HG02973 (cell line): ENCODE data around the gene HOMER2.

Source experiments
- ATAC-seq: cut with Tn5 transposase; IDR thresholded peaks from one replicate; pipeline ENCODE4 v1.9.1; 2021; ENCODE audit warnings: moderate library complexity; ENCODE audit not compliant: unreplicated experiment

Gene HOMER2

DNA sequence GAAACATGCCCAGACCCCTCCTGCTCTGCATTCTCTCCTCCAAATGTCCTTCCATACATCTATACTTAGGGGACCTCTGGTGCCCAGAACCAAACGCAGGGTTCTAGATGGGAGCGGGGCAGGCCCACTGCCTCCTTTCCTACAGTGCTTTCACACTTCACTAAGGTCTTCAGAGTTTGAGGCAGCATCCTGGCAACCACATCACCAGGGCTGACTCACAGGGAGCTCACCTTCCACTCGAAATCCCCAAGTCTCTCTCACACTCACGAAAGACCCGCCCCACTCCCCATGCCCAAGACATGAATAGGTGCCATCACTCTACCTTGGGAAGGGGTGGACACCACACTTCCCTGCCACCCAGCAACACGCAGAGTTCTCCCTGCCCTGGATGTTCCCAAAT, 18.9 kb downstream of the HOMER2 start:
- no peak for ATAC-seq

DNA sequence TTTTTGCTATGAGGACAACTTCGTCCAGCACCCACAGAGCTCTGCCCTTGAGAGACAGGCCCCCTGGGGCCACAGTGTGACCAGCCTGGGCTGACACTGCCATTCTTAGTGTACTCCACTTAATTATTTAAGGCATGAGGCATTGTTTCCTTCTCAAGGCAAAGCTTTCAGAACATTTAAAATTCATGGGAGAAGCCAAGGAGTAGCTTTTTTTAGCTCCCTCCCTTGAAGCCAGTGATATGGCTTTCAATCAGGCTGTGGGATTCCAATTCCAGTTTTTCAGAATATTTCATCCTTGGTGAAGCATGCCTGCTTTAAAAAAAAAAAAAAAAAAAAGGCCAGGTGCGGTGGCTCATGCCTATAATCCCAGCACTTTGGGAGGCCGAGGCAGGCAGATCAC, 21.3 kb downstream of the HOMER2 start:
- ATAC-seq = no peak

DNA sequence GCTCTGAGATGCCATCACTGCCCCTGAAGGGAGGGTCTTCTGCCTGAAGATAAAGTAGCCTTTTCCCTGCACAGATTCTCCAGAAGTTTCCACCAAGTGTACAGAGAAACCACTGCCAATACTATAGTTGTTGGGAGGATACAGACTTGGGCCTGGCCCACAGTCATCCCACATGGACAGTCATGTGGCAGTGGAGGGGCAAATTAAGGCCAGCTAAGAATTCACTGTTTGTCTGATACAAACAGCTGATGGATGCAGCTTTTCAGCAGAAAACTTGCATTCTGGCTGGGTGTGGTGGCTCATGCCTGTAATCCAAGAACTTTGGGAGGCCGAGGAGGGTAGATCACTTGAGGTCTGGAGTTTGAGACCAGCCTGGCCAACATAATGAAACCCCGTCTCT, 22.1 kb downstream of the HOMER2 start:
- no peak for ATAC-seq

DNA sequence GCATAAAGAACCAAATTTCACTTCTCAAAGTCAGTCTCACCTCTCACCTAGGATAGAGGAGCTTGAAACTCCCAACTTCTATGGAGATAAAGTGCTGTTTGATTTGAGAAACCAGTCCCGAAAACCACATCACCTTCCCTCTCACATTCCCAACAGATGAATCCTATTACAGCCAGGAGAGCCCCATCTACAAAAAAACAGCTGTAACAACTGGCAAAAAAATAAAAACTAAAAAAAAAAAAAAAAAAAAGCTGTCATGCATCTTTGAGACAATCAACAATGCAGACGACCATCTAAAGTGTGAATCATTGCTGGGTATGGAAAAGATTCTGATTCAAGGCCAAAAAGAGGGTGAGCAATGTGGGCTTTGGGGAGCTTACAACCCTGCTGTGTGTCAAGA, 23.8 kb downstream of the HOMER2 start:
- no peak for ATAC-seq

DNA sequence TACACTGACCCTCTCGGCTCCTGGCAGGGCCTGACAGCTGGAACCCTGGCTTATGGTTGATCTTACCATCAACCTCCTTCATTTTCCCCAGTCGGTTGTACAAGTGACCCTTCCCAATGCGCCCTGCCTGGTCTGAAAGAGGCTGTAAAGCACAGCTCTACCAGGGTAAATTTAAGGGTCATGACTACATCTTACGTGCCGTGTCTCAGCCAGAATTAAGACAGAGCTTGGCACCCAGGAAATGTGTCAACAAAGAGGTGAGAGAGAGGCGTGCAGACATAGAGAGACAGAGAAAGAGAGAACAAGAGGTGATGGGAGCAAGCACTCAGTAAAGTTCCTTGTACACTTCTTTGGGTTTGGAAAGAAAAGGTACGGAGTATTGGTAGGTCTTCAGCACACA, 28.8 kb downstream of the HOMER2 start:
- no peak for ATAC-seq

DNA sequence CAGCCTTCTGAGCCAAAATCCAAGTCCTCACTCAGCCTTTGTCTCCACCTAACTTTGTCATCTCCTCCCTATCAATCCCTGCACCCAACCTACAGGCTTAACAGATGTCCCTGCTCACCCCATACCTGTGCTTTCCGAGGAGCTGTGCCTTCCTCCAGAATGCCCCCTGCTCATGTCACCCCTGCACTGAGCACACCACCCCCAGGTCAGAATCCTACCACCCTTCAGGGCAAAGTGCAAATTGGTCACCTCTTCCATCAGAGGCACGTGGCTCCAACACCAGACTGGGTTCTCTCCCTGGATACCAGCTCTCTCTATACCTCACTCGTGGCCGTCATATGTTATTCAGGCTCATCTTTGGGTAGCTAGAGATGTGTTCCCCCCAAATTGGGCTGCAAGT, 29.8 kb downstream of the HOMER2 start:
- ATAC-seq = no peak

DNA sequence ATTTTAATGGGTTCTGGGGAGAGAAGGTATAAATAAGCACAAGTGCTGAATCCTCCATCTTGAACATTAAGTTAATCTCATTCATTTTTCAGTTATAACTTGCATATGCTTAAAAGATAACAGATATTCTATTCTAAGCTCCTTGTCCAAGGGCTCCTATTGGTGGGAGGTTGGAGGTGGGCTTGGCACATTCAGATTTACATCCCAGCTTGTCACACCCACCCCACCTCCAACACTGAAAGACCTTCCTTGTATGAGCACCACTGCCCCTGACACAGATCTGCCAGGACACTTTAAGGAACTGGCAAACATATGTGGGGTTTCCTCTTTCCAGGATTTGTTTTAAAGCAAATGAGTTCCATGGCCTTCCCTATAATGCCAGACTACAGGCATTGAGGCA, 30.6 kb downstream of the HOMER2 start:
- ATAC-seq = no peak

DNA sequence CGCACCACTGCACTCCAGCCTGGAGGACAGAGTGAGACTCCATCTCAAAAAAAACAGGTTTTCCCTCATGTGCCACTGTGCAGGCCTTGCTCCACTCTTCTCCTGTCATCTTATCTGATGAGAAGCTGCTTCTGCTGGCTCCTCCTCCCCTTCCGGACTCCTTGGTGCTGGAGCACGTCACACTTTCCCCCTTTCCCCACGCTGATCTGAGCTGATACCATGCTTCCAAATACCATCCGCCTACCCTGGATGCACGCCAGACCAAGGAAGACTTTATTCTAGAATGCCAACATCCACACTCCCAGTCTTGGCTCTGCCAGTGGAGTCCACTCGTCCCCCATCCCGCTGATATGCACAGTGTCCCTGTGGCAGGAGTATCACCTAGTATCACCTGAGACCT, 31.3 kb downstream of the HOMER2 start:
- ATAC-seq = no peak

DNA sequence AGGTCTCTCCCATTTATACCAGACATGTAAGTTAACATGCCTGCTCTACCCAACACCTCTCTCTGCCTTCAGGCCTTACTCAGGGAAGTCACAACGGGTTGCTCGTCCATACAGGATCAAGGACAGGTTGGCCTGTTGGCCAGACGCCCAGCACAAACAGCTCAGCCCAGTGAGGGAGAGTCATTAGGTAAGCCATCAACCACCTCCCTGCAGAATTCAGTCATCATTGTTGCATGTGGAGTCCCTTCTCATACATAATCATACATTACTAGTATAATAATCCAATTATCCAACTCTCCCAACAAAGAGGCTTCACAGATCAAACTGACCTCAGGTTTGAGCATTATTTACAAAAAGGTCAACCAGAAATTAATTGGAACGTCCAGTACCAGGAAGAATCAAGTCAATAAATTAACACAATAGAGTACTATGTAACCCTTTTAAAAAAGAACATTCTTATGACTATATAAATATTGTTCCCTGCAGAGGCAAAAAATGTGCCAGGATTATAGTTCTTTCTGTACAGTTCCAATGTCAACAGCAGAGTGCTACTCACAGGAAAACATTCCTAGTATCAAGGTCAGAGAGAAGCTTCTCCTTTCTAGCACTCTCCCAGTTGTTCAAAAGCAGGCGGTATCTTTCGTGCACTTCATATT, 33.2 kb downstream of the HOMER2 start:
- no peak for ATAC-seq

DNA sequence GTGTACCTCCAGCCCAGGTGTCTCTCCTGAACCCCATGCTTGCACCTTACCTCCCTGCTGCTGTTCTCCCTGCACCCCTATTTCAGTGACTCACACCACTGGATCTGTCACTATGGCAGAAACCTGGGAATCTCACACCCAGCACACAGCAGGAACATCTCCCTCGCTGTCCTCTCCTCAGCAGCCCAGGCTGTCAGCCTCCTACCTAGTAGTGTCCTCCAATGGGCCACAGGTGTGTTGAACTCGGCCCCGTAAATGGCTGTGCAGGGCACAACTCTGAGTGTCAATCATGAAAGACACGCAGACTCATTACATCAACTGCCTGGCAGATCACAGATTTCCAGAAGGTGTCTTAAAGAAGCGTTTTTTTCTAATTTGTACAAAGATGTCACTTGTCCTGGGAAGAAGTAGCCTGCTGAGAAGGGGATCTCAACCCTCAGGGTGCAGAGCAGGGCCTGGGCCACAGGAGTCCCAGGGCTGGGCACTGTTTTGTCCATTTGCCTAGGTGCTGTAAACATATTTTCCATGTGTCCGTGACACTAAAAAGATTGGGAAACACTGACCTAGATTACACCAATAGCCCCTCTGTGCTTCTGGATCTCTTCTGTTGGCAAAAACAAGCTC, 33.8 kb downstream of the HOMER2 start:
- no peak for ATAC-seq

DNA sequence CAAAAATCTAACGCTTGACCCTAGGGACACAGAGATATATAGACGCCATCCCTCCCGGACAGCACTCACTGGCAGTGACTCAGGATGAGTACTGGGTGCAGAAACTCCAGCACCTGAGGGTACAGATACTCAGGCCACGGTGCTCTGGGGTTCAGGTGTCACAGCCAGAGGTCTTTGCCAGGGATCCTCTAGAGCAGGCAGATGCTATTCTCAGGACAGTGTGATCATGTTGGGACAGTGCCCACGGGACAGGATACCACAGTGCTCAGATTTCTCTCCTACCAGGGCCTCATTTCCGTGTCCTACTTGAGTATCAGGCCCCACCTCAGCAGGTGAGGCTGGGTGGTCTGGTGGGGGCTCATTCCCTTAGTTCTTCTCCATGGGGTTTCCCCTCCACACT, 34.4 kb downstream of the HOMER2 start:
- no peak for ATAC-seq

DNA sequence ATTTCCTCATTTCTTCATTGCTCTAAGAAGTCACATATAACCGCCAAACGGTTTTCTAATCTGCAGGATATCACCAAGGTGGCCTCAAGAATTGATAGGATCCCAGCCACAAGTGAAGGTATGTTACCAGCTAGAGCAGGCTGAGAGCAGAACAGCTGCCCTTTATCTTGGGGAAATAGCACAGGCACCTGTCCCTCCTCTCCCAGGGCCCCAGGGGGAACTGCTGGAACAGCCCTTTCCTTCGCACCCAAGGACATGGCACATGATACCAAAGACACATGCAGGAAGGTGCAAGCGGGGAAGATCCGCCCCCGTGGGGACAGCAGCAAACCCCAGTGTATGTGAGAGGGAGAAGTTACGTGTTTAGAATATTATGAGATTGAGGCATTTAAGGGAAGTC, 35.3 kb downstream of the HOMER2 start:
- no peak for ATAC-seq

DNA sequence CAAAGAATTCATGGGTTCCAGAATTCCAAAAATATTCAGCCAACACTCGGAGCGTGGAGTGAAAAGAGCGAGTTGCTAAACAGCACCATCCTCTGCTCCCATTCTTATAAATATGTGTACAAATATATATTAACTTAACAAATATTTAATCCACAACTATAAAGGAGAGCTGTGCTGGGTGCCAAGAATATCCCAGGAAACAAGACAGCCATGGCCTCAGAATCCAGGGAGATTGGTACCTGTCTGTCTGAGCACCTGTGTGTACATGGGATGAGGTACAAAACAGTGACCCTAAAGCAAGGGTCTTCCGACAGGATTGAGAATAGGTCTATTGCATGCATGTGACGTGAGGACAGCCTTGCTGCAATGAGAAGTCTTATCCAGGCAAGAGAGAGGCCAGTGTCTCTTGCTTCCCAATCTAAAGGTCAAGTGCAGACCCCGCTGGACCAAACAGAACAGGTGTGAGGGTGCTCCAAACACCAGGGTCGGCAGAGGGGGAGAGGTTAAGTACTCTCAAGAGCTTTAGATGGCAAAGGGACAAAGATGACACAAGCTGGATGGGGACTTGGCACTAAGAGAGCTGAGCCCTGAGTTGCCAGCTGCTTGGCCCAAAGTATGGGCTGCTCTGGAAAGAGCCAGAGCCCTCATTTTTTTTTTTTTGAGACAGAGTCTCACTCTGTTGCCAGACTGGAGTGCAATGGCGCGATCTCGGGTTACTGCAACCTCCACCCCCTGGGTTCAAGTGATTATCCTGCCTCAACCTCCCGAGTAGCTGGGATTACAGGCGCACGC, 36.2 kb downstream of the HOMER2 start:
- ATAC-seq = no peak

DNA sequence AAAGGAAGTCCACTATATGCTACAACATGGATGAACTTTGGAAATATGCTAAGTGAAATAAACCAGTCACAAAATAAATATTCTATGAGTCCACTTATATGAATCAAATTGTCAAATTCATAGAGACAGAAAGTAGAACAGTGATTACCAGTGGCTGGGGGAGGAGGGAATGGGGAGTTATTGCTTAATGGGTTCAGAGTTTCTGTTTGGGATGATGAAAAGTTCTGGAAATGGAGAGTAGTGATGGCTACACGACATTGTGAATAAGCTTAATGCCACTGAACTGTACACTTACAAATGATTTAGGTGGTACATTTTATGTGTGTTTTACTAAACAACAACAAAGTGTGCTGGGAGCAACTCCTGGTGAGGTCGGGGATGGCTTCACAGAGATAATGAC, 38.1 kb downstream of the HOMER2 start:
- no peak for ATAC-seq

DNA sequence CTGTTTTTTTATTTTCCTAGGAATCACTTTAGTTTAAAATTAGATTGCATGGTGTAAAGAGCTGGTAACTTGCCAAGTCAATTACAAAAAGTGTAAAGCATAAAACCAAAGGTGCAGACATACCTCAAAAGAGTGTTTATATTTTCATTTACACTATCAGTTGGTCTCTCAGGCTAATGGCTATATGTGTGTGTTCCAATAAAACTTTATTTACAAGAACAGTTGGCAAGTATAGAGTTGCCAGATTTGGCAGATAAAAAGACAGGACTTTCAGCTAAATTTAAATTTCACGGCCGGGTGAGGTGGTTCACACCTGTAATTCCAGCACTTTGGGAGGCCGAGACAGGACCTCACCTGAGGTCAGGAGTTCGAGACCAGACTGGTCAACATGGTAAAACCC, 41.1 kb downstream of the HOMER2 start:
- no peak for ATAC-seq

DNA sequence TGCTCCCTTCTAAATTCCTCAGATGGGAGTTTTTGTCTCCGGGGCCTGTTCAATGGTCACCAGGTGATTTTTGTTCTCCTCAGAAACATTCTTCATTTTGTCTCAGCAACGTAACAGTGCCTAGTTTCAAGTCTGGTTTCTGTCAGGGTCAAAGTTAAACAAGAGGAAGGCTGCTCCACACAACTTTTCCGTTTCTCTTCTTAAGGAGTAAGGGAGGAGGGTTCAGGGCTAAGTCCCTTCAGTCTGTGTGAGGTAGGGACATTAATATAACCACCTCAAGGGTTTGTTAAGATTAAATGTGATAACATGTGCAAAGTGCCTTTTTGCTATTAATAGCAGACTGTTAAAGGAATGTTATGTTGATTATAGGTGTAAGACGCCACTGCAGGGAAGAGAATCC, 41.8 kb downstream of the HOMER2 start:
- no peak for ATAC-seq

DNA sequence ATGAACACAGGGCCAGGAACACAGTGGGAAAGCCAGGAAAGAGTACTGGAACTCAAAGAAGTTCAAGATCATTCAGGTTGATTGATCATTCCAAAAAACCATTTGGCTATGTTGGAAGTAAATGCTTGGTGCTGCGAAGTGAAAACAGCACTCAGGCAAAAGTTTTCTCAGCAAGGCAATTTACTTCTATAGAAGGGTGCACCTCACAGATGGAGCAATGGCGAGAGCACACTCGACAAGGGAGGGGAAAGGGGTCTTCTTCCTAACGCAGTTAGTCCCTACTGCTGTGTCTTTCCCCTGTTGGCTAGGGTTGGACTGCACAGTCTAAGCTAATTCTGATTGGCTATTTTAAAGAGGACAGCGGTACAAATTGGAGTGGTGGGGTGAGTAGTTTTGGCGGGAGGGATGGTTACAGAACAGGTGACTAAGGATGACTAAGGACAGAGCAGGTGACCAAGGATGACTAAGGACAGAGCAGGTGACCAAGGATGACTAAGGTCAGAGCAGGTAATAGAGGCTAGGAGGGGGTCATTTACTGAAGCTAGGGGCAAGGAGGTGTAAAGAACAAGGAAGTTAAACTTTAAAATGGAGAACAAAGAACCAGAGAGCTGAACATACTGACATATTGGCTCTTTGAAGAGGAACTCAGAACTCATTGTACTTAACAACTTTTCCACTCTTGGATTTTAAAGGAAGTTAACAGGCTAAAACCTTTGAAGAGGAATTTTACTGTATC, 43.3 kb downstream of the HOMER2 start:
- ATAC-seq = no peak

DNA sequence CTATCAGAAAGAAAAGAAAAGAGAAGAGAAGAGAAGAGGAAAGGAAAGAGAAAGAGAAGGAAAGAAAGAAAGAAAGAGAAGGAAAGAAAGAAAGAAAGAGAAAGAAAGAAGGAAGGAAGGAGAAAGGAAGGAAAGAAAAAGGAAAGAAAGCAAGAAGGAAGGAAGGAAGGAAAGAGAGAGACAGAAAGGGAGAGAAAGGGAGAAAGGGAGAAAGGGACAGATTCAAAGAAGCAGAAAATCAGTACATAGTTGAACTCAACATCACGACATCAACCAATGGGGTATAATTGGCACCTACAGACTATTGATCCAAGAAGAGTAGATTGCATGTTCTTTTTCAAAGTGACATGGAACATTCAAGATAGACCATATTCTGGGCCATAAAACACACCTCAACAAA, 45.2 kb downstream of the HOMER2 start:
- ATAC-seq = no peak

DNA sequence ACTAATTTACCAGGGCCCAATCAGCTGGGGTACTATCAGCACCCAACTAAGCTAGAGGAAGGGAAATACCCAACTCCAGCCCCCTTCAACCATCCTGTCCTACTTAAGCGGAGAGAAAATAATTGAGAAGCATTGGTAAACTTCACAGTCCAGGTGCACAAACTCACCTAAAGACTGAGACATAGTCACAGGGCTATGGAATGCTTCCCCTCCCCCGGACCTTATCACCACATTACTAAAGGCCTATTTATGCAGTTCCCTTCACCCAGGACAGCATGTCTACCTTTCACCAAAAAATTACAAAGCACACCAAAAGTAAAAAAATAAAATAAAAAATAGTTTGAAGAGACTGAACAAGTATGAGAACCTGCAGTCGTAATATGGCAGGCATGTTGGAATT, 47.9 kb downstream of the HOMER2 start:
- no peak for ATAC-seq

DNA sequence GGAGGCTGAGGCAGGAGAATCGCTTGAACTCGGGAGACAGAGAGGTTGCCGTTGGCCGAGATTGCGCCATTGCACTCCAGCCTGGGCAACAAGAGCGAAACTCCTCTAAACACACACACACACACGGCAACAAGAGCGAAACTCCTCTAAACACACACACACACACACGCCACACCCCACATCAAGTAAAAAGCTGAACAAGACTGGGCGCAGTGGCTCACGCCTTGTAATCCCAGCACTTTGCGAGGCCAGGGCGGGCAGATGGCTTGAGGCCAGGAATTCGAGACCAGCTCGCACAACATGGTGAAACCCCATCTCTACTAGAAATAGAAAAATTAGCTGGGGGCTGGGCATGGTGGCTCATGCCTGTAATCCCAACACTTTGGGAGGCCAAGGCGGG, 49.0 kb downstream of the HOMER2 start:
- no peak for ATAC-seq

DNA sequence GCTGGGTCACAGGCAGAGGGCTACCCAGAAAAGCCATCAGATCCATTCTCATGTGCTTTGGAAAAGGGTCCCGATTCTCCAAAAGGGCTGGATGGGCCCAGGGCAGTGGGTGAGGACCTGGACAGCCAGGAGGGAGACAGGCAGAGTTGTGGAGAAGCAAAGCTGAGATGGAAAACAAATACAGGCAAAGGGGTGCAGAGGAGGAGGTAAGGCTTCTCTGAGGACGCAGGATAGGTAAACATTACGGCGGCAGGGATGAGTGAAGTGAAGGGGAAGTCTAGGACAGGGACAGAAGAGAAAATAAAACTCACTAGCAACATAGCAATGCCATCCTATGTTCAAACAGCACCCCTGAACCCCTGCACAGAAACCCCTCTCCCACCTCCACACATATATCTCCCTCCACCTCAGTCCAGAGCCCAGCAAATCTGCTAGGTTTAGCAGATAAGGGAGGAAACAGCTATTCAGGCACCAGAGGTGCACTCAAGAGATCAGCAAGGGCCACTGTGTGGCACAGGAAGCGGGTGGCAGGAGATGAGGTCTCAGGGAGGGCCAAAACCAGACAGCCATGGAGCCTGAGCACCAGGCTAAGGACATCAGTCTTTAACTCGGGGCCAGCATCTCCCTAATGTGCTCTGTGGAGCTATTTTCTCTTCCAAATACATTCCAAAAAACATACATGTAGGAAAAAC, 51.3 kb downstream of the HOMER2 start:
- no peak for ATAC-seq
